ENCODE measurements around the gene KLHDC7B.

Gene KLHDC7B

DNA sequence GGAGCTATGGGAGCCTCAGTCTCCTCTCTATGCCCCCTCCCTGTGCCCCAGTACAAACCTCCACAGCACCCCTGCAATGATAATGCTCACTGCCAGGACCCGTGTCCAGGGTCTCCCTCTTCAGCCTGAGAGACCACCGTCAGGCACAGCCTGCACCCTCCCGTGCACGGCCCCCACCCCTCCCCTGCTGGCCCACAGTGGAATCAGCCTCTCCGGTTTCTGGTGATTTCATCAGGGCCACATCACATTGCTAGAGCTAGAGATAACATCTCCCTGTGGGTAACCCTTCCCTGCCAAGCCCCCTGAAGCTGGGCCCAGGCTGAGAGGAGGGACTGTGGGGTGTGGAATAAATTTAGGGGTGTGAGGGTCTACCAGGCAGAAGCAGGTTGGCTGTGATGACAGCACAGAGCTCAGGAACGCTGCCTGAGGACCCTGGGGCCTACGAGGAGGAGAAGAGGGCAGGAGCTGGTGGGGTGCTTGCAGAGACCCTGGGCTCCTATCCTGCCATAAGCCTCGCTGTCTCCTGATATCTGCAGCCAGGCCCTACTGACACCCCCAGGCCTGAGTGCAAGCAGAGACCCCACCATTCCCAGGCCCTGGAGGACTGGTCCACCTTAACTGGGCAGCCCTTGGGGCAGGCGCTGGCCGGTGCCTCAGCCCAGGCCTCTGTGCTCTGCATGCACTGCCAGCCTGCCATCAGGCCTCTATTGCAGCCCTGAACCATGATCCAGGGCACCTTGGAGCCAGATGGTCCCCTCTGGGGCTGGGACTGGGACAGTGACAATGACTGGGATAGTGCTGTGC is at the start of gene KLHDC7B:
Gene KLHDC7B, plus strand, starts transcription at position 378 of the 804 bp plus-strand sequence. Its CDS starts 345 bp downstream, at position 723.
- DNase-seq (ENCODE audit: low read depth in 2 of 2): peak; percentile 46 to 50

DNA sequence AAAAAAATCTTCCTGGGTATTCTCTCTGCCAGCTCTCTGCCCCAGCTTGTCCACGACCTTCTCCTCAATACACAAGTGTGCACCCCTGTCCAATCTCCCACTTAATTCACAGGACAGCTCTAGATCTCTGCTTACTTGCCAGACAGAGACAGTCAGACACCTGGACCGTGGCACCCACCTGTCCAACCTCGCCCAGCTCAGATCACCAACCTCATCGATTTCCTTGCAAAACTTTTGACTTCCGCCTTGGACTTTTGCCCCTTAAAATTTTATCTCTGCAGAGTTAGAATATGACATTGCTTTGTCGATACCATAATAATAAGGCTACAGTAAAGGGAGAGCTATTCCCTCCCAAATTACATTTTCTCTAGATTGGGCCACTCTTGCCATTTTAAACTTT is 48.6 kb upstream of the KLHDC7B start:
- DNase-seq (ENCODE audit: low read depth in 2 of 2): no peak

DNA sequence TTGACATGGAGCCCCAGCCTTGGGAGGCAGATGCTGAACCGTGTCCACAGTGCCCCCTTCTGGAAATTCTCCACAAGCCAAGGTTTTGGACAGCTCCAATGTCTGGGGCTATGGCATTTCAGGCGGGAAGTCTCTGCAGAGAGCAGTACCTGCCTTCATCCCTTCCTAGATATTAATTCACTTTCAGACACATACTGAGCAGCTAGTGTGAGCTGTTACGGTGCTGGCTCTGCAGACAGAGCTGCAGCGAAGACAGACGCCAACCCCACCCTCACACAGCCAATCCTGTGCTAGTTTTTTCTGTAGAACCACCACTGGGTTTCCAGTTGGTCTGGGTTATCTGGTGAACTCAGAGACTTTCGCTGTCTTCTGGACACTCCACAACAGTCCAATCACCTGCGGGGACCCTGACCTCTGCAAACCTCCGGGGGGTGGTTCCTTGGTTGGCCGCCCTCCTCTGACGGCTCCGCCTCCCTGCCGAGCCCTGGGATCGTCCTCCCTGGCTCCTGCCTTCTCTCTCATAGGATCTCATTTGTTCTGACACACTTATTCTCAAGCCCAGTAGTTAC is 47.3 kb upstream of the KLHDC7B start:
- DNase-seq (ENCODE audit: low read depth in 2 of 2): no peak

DNA sequence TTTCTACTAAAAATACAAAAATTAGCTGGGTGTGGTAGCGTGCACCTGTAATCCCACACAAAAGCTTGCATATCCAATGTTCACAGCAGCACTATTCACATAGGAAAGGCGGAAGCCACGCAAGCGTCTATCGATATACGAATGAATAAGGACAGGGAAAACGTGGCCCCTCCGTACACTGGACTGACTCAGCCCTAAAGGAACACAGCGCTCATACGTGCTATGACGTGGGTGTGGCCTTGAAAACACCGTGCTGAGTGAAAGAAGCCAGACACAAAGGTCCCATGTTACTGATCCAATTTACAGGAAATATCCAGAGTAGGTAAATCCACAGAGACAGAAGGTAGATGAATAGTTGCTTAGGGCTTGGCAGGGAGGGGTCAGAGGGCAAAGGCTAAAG is 45.2 kb upstream of the KLHDC7B start:
- DNase-seq (ENCODE audit: low read depth in 2 of 2): no peak

DNA sequence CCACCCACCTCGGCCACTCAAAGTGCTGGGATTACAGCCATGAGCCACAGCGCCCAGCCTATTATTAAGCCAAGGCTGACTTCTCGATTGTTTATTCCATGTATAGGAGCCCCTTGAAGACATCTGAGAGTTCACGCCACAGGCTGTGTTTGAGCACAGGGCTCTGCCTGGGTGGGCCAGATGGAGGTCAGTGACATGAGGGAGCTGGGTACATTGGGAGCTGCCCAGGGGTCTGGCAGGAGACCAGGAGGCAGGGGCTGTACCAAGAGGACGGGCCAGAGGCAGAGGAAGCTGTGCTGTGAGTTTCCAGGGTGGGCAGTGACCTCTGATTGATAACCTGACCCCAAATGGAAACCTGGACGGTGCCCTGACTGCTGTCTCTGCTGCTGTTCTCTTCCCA is 43.6 kb upstream of the KLHDC7B start:
- no peak for DNase-seq (ENCODE audit: low read depth in 2 of 2)

DNA sequence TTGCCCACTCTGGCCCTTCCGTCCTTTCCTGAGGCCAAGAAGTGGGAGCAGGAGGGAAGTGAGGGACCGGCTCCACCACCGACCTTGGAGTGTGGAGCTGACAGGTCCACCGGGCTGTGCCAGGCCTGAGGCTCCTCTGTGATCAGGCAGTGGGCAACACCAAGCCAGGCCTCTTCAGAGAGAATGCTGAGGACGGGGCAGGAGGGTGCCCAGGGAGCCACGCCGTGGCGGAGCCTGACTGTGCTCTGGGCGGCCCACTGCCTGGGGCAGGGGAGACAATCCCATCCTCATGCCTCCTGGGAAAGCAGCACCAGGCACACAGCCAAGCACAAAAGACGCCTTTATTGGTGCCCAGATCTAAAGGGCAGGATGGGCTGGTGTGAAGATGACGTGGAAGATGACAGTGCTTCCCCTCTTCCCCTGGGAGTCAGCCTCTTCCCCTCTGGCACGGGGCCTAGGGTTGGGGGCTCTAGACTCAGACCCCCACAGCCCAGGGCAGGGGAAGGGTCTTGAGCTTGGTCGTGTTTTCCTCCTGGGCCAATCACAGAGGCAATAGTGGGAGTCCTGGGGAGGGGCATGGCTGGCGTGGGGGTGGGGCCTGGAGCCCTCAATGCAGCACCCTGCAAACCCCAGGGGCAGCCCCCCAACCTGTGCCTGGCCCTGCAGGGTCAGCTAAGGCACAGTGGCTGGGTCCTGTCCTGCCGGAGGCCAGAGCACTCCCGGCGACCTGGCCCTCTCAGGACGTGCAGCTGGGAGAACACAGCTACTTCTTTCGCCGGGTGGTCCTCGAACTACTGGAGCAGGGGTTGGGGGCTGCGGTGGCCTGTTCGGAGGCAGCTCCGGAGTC is 42.8 kb upstream of the KLHDC7B start:
- no peak for DNase-seq (ENCODE audit: low read depth in 2 of 2)

DNA sequence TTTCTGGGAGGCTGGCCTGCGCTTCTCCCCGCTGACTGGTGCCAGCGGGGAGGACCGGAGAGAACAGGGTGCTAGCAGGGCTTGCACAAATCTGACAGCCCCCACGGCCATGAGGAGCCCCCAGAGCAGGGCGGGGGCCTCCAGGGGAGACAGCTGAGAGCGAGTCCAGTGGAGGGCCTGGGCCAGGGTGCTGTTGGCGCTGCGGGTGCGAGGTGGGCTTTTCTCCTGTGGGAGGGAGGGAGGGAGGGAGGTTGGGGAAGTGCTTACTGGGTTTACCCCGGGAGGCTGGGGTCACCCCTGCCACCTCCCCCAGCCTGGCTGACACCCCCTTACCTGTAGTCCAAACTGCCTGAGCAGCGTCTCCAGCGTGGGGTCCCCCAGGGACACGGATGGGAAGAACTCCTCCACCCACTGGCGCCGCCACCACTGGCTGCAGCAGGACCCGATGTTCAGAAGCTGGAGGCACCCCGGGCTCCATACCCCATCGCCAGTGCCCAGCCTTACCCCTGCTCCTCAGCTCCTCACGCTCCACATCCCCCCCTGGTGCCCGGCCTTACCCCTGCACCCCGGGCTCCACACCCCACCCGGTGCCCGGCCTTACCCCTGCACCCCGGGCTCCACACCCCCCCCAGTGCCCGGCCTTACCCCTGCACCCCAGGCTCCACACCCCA is 42.1 kb upstream of the KLHDC7B start:
- no peak for DNase-seq (ENCODE audit: low read depth in 2 of 2)

DNA sequence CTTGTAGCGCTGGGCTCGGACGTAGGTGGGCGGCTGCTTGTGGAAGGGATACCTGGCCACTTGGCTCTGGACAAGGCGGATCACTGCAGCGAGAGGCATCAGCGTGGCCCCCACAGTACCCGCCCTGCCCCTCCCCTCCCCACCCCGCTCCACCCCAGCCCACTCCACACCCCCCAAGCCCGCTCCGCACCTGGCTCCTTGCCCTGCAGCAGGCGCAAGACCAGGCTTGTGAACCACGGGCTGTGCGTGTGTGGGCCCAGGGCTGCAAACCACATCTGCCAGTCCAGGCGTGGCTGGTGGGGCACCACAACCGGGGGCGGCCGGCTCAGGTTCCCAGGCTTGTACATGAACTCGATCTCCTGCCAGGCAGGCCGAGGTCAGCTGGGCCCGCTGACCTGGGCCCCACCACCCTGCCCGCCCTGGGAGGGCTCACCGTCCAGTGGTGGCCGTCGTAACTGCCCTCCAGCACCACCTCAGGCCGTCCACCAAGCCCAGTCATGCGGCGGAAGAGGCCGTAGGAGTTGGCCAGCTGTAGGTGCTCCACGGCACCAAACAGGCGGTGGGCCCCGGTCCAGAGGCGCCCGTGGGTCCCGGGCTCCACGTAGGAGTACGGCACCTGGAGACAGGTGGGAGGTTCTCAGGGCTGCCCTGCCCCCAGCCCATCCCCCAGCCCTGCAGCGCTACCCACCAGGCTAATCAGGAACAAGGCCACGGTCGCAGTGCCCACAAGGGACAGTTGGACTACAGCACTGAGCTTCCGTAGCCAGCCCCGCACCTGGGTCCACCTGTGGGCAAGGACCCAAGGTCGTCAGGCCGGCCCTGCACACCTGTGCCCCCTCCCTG is 41.1 kb upstream of the KLHDC7B start:
- DNase-seq (ENCODE audit: low read depth in 2 of 2): no peak

DNA sequence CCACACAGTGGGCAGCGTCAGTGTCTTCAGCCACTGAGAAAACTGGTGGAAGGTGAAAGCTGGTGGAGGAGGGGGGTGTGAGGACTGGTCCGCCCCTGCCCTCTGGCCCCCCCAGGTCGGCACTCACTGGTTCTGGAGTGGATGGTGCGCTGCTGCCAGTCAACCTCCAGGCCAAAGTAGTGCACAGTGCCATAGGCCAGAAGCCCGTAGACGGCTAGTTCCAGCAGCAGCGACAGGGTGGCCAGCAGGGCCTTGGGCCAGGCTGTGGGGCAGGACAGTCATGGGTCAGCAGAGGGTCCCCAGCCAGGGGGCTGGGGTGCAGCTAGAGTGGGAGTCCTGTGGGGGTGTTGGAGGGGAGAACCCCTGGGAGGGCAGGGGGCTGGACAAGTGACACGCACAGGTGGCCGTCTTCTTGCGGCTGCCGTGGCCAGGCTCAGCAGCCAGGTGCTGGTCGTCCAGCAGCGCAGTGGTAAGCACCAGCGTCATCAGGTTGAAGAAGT is 40.4 kb upstream of the KLHDC7B start:
- DNase-seq (ENCODE audit: low read depth in 2 of 2): no peak

DNA sequence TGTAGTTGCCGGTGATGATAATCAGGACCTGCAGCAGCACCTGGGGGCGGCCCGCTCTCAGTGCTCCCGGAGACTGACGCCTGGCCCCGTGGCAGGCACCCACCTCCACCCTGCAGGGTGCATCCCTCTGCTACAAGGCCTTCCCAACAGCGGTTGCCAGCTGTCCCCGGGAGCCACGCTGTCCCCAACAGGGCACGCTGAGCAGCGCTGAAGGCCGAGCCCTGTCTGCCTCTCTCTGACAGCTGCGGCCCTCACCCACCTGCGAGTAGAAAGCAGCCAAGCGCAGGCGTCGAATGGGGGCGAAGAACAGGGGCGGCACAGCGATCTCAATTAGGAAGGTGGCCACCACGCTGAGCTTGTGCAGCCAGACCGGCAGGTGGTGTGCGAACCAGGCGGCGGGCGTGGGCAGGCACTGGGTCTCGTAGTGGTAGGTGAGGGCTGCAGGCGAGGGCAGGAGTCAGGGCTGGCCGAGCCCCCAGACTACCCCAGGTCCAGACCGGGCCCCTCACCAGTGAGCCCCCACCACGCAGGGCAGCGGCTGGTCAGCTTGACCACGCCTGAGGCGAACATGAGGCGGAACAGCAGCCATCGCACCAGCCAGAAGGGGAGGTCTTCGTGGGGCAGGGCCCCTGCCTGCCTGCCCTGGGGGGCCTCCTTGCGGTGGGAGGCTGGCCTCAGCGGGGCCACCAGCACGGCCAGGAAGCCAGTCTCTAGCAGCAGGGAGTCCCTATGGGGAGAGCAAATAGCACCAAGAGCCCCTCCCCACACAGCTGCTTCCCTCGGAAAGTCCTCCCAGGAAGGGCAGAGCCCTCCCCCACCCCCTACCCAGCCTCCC is 39.7 kb upstream of the KLHDC7B start:
- DNase-seq (ENCODE audit: low read depth in 2 of 2): no peak

DNA sequence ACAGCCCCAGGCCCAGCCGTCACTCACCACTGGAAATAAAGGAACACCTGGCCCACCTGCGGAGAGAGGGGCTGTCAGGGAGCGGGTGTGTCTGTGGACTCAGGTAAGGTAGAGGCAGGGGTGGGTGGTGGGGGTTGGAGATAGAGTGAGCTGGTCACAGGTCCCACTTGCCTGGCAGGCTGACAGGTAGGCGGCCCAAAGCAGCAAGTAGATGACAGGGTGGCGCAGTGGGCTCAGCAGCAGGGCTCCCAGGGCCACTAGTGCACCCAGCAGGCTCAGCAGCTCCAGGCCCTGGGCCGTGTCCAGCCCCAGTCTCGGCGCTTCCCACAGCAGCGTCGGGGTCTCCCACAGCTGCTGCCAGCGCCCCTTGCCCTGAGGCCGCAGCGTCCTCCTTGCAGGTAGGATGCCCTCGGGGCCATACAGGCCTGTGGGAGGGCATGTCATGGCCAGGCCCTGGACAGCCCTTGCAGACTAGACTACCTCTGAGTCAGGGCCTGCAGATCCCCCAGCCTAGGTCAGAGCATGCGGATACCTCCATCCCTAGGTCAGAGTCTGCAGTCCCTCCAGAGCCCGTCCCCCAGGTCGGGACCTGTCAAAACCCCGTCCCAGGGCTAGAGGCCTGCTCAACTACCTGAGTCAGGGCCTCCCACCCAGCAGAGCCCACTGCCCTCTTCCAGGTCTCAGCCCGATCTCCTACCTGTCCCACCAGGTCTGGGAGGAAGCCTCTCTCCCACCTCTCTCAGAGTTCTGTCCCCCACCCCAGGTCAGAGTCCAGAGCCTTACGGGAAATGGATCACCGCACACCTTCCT is 38.9 kb upstream of the KLHDC7B start:
- DNase-seq (ENCODE audit: low read depth in 2 of 2): no peak

DNA sequence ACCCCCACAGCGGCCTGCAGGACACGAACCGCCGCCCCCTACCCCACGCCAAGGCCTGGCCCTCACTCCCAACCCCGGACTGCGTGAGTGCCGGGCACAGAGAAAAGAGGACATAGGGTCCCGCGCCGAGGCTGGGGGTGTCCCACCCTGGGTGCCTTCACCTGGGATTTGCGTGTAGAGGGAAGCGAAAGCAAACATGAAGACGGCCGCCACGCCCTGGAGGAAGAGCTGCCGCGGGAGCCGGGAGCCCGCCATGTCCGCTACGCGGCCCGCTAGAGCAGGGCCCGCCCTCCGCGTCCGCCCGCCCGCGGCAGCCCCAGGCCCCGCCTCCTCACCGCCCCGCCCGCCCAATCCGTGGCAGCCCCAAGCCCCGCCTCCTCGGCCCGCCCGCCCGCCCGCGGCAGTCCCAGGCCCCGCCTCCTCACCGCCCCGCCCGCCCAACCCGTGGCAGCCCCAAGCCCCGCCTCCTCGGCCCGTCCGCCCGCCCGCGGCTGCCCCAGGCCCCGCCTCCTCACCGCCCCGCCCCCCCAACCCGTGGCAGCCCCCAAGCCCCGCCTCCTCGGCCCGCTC is 38.2 kb upstream of the KLHDC7B start, which contains the start of gene LMF2:
Gene LMF2, minus strand, starts transcription at position 282 of the 570 bp plus-strand sequence. Its CDS starts 27 bp downstream, at position 255.
- no peak for DNase-seq (ENCODE audit: low read depth in 2 of 2)

DNA sequence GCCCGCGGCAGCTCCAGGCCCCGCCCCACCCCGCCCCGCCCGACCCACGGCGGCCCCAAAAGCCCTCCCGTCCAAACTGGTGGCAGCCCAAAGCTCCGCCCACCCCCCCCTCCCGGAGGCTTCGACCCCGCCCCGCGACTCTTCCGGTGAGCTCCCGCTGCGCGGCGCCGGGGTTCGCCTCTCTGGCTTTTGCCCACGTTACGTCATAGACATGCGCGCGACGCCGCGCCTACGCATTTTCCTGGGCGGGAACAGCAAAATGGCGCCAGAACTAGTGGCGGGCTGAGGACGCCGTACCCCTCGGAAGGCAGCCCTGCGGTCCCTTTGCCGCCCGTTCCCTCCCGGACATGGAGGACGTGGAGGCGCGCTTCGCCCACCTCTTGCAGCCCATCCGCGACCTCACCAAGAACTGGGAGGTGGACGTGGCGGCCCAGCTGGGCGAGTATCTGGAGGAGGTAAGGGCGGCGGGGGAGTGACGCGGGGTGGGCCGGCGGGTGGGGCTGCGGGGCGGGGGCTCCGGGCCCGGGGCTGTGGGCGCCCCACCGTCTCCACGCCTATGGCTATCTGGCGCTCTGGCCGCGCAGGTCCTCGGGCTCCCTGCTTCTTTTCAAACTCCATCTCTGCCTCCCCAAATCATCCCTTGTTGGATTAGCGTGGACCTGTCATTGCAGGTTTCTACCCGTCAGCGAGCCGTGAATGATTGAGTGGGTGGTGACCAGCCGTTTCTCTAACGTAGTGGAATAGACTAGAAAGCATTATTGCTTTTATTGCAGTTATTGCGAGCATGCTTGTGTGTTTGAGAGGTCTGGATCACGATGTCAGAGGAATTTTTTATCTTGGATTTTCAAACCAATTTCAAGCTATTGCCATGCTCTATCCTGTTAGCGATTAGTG is 37.5 kb upstream of the KLHDC7B start, which contains the start of gene NCAPH2:
Gene NCAPH2, plus strand, starts transcription at position 234 of the 894 bp plus-strand sequence. Its CDS starts 114 bp downstream, at position 348.
- DNase-seq (ENCODE audit: low read depth in 2 of 2): peak; percentile 91 to 93

DNA sequence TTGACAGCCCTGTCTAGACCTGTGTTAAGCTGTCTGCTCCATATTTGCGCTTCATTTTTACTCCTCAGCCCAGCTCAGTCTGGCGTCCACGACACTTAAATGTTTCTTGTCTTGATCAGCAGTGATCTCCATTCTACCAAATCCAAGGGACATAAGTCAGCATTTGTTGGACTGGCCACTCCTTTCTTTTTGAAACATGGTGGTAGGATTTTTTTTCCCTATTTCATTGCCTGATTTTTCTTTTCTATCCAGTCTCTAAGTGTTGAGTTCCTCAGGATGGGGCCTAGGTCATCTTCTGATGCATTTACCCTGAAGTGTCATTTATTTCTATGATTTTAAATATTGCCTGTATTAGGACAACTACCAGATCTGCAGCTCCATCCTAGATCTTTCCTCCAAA is 36.8 kb upstream of the KLHDC7B start:
- no peak for DNase-seq (ENCODE audit: low read depth in 2 of 2)

DNA sequence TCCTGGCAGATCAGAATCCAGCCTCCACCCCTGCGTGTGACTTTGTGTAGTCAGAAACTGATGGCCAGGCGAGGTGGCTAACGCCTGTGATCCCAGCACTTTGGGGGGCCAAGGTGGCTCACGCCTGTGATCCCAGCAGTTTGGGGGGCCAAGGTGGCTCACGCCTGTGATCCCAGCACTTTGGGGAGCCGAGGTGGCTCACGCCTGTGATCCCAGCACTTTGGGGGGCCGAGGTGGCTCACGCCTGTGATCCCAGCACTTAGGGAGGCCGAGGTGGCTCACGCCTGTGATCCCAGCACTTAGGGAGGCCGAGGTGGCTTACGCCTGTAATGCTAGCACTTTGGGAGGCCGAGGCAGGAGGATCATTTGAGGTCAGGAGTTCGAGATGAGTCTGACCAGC is 32.5 kb upstream of the KLHDC7B start:
- DNase-seq (ENCODE audit: low read depth in 2 of 2): no peak

DNA sequence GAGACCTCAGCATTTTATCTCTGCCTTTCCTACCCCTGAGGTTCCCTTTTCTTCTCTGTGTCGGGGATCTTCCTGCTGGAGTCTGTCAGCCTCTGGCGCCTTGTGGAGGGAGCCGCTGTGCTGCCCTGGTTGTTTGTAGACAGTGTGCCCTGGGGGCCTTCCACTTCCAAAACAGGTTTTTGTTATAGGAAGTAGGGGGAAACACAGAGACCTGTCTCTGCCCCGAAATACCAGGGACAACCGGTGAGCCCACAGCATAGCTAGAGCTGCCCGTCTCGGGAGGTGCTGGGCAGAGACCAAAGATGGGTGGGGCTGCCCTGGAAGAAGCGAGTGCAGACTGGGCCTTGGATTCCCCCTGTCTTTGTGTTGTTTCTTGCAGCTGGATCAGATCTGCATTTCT is 29.6 kb upstream of the KLHDC7B start:
- DNase-seq (ENCODE audit: low read depth in 2 of 2): no peak

DNA sequence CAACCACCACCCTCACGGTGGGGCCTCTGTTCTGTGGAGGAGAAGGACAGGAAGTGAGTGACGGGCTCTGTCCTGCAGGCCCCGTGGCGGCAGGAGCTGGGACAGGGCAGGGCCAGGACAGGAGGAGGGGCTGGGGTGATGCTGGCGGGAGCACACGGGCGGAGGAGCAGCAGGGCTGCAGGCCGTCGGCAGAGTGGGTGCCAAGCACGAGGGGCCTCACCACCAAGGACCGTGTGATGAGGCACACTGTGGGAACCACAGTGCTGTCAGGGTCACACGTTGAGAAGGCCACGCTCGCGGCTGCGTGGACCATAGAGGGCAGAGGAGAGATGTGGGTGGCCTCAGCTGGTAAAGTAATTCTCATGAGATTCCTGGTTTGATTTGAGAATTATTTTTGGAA is 28.8 kb upstream of the KLHDC7B start:
- DNase-seq (ENCODE audit: low read depth in 2 of 2): no peak

All from fibroblast of skin of left biceps (primary cell).